ENCODE measurements around the gene POLRMT.
"Not testable (repeated sequence)": the region's sequence is repeated elsewhere in the genome, so short reads cannot be mapped to it uniquely, and the experiment has no call there.

POLRMT gene

GRCh38 chr19:628168-628567 is 5.2 kb downstream of the POLRMT start:
- Histone ChIP-seq H4K20me1 (peaks cover 73% of the 10 kb centered on the region), H3K9me3 (no peaks in the 10 kb centered on the region), H3K4me3 (no peak overlapping the region), H3K27me3 (no peaks in the 10 kb centered on the region), H3K27ac (no peak overlapping the region), H3K36me3 (peaks cover 77% of the 10 kb centered on the region), H3K4me2 (no peak overlapping the region), H3K4me1 (peaks cover 67% of the 10 kb centered on the region), H3K9ac (no peak overlapping the region)
- no peak for TF ChIP-seq Cebpa-rat (IDR thresholded peaks at IDR 0.05)

DNA sequence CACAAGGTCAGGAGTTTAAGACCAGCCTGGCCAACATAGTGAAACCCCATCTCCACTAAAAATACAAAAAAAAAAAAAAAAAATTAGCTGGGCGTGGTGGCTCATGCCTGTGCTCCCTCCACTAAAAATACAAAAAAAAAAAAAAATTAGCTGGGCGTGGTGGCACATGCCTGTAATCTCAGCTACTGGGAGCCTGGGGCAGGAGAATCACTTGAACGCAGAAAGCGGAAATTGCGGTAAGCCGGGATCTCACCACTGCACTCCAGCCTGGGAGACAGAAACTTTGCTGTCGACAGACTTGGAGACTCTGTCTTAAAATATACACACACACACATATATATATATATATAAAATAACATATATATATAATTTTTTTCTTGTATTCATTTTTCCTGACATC is 6.8 kb downstream of the POLRMT start:
- peaks cover 74% of the 10 kb centered on the region for H3K4me1 ChIP-seq
- H4K20me1 ChIP-seq = peaks cover 66% of the 10 kb centered on the region

GRCh38 chr19:625257-625656 is 8.1 kb downstream of the POLRMT start:
- Histone ChIP-seq H3K9ac (peak overlapping the region; percentile 67; the same call in 1 of the 2 replicates), H3K4me3 (peak overlapping the region; percentile 41; the same call in 1 of the 2 replicates), H3K27ac (peak overlapping the region; percentile 79), H4K20me1 (peaks cover 52% of the 10 kb centered on the region), H3K27me3 (no peaks in the 10 kb centered on the region), H3K9me3 (no peaks in the 10 kb centered on the region), H3K4me1 (peaks cover 61% of the 10 kb centered on the region), H3K36me3 (peaks cover 84% of the 10 kb centered on the region), H3K4me2 (peak overlapping the region; percentile 89)
- no peak for TF ChIP-seq Cebpa-rat (IDR thresholded peaks at IDR 0.05)

More for the DNA sequence above, 6.8 kb downstream of the POLRMT start:
- H3K36me3 ChIP-seq = peaks cover 87% of the 10 kb centered on the region
- not testable (repeated sequence) for H3K4me2 ChIP-seq, H3K27me3 ChIP-seq, H3K9me3 ChIP-seq, H3K9ac ChIP-seq, H3K27ac ChIP-seq, H3K4me3 ChIP-seq

DNA sequence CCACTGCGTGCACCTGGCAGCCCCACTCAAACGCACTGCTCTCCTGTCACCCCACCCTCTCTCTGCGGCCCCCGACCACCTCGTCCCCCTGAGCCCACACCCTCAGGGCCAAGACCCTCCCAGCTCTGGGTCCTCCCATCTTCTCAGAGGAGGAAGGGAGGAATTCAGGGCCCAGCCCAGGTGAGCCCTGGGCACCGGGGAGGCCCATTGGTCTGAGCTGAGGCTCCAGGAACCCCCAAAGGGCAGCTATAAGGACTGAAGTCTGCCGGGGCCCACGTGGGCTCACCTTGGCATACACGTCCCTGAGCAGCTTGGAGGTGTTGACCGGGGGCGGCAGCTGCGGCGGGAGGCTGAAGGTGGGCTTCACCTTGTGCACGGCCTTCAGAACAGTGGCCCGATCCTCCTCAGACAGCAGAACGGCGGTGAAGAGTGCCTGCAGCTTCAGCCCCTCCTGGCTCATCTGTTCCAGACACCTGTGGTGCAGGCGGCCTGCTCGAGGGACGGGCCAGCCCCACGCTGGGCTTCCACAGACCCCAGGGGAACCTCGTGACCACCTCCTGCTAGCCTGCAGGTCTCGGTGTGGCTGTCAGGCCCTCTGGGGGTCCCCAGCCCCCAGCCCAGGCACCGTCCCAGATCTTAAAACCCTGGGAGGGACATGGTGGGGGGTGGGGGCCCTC is 8.8 kb downstream of the POLRMT start:
- Histone ChIP-seq H4K20me1 (peaks cover 46% of the 10 kb centered on the region), H3K27ac (peak overlapping the region; percentile 79), H3K9ac (peak overlapping the region; percentile 67), H3K4me2 (peak overlapping the region; percentile 89), H3K4me3 (peak overlapping the region; percentile 41), H3K36me3 (peaks cover 84% of the 10 kb centered on the region), H3K4me1 (peaks cover 54% of the 10 kb centered on the region), H3K27me3 (no peaks in the 10 kb centered on the region), H3K9me3 (no peaks in the 10 kb centered on the region)
- no peak for TF ChIP-seq Cebpa-rat (IDR thresholded peaks at IDR 0.05)

- H3K27ac ChIP-seq = peak overlapping the region; percentile 79
Measured at GRCh38 chr19:623974-624373, 9.4 kb downstream of the POLRMT start.

GRCh38 chr19:623175-623916 is 10.0 kb downstream of the POLRMT start:
- H3K4me1 ChIP-seq = peaks cover 47% of the 10 kb centered on the region
- peak overlapping the region; percentile 79 for H3K27ac ChIP-seq
- peak overlapping the region; percentile 89 for H3K4me2 ChIP-seq
- peaks cover 84% of the 10 kb centered on the region for H3K36me3 ChIP-seq
- peaks cover 33% of the 10 kb centered on the region for H4K20me1 ChIP-seq
- no peaks in the 10 kb centered on the region for H3K27me3 ChIP-seq
- peak overlapping the region; percentile 67 for H3K9ac ChIP-seq
- H3K9me3 ChIP-seq = no peaks in the 10 kb centered on the region
- TF ChIP-seq Cebpa-rat (IDR thresholded peaks at IDR 0.05) = no peak
- peak overlapping the region; percentile 41 for H3K4me3 ChIP-seq

More at GRCh38 chr19:623974-624373, 9.4 kb downstream of the POLRMT start:
- Histone ChIP-seq H3K9ac (peak overlapping the region; percentile 67), H3K4me3 (peak overlapping the region; percentile 41), H3K27me3 (no peaks in the 10 kb centered on the region), H3K4me2 (peak overlapping the region; percentile 89), H3K9me3 (no peaks in the 10 kb centered on the region), H3K4me1 (peaks cover 48% of the 10 kb centered on the region), H3K36me3 (peaks cover 84% of the 10 kb centered on the region), H4K20me1 (peaks cover 40% of the 10 kb centered on the region)
- no peak for TF ChIP-seq Cebpa-rat (IDR thresholded peaks at IDR 0.05)

DNA sequence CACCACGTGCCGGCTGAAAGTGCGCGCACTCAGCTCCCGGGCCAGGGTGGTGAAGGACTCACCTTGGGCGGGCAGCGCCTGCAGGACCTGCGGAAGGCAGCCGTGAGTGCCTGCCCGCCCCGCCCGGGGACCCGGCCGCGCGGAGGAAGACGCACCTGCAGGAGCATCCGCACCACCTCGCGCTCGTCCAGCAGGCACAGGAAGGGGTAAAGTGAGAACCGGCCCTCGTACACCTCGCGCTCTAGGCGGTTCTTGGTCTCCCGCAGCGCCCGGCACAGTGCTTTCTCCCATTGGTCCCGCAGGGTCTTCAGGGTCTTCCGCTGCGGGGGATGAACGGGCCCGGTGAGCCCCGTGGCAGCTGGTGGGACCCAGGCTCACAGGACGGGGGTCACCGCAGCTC is 10.7 kb downstream of the POLRMT start:
- Histone ChIP-seq H3K4me2 (peak overlapping the region; percentile 89), H3K4me3 (no peak overlapping the region), H3K9ac (peak overlapping the region; percentile 67), H3K36me3 (peaks cover 82% of the 10 kb centered on the region), H3K27ac (peak overlapping the region; percentile 79), H4K20me1 (peaks cover 31% of the 10 kb centered on the region), H3K9me3 (no peaks in the 10 kb centered on the region), H3K4me1 (peaks cover 47% of the 10 kb centered on the region), H3K27me3 (no peaks in the 10 kb centered on the region)
- TF ChIP-seq Cebpa-rat (IDR thresholded peaks at IDR 0.05) = no peak

- Histone ChIP-seq H3K4me2 (peak overlapping the region; percentile 89; the same call in 1 of the 2 replicates), H4K20me1 (peaks cover 25% of the 10 kb centered on the region)
- no peak for TF ChIP-seq Cebpa-rat (IDR thresholded peaks at IDR 0.05)
Measured at GRCh38 chr19:621819-622218, 11.5 kb downstream of the POLRMT start.

DNA sequence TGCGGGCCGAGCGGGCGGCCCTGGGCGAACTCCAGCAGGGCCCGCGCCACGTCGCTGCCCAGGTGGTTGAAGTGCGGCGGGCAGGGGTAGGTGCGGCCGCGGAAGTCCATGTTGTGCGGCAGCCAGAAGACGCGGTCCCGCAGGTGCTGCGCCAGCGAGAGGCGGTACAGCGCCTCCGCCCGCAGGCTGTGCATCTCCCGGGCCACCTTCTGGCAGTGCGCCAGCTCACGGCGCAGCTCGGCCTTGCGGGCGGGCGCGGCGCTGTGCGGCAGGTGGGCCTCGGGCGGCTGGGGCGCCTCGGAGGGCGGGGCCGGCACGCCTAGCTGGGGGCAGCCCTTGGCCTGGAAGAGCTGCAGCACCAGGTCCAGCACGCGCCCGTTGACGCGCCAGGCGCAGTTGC is 12.1 kb downstream of the POLRMT start:
- peaks cover 82% of the 10 kb centered on the region for H3K36me3 ChIP-seq
- peaks cover 46% of the 10 kb centered on the region for H3K4me1 ChIP-seq

More at GRCh38 chr19:621819-622218, 11.5 kb downstream of the POLRMT start:
- H3K27me3 ChIP-seq = no peaks in the 10 kb centered on the region
- peak overlapping the region; percentile 30; the same call in 1 of the 2 replicates for H3K27ac ChIP-seq
- H3K4me1 ChIP-seq = peaks cover 47% of the 10 kb centered on the region
- no peak overlapping the region for H3K9ac ChIP-seq
- peaks cover 84% of the 10 kb centered on the region for H3K36me3 ChIP-seq
- no peaks in the 10 kb centered on the region for H3K9me3 ChIP-seq
- no peak overlapping the region for H3K4me3 ChIP-seq

More for the DNA sequence above, 12.1 kb downstream of the POLRMT start:
- H4K20me1 ChIP-seq = peaks cover 25% of the 10 kb centered on the region
- not testable (repeated sequence) for H3K9me3 ChIP-seq, H3K27ac ChIP-seq, H3K27me3 ChIP-seq, H3K4me3 ChIP-seq, H3K9ac ChIP-seq, H3K4me2 ChIP-seq
